Activated CD4-positive, alpha-beta T cell treated with anti-CD3 and anti-CD28 coated beads for 48 hours (primary cell): ENCODE results near the gene MPPED1.

Experiments used
- DNase-seq: peaks from one replicate; pipeline ENCODE4 v3.0.0-alpha.2; 2020

Gene MPPED1

DNA sequence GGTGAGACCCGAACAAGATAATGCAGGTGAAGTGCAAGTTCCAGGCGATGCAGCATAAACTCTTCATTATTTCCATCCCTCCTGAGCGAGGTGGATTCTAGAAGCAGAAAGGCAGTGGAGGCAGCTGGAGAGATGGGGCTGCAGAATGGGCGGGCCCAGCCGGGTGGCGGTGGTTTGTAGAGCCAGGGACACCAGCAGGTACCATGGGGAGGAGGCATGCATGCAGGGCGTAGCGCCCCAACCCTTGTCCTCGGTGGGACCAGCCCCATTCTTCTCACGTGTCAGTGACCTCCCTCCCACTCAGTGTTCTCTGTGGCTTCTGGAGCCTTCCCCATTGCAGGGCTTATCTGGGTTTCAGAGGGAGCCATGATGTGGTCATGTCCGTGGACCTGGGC, 38.0 kb downstream of the MPPED1 start:
- no peak for DNase-seq

GRCh38 chr22:43451371-43452050, 39.7 kb downstream of the MPPED1 start:
- DNase-seq, result no peak

DNA sequence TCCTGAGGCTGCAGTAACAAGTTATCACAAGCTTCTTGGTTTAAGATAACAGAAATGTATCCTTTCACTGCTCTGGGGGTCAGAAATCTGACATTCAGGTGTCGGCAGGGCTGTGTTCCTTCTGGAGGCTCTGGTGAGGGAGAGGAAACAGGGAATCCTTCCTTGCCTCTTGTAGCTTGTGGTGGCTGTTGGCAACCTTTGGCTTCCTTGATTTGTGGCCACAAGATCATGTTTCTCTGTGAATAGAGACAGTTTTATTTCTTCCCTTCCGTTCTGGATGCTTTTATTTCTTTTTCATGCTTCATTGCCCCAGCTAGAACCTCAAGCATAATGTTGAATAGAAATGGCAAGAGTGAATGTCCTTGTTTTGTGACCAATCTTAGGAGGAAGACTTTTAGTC, 44.0 kb downstream of the MPPED1 start:
- DNase-seq, result no peak

GRCh38 chr22:43457002-43457401, 45.2 kb downstream of the MPPED1 start:
- DNase-seq, result no peak

- no peak for DNase-seq
These were observed 50.9 kb downstream of the MPPED1 start for GRCh38 chr22:43462701-43463100.

- DNase-seq, result no peak
These were observed 53.0 kb downstream of the MPPED1 start for GRCh38 chr22:43464809-43465208.

- DNase-seq, result no peak
These were observed 53.6 kb downstream of the MPPED1 start for GRCh38 chr22:43465291-43466015.

- DNase-seq, result no peak
These were observed 54.9 kb downstream of the MPPED1 start for GRCh38 chr22:43466710-43467109.

- DNase-seq, result no peak
These were observed 55.6 kb downstream of the MPPED1 start for GRCh38 chr22:43467216-43467940.

GRCh38 chr22:43470253-43470652, 58.4 kb downstream of the MPPED1 start:
- no peak for DNase-seq

DNA sequence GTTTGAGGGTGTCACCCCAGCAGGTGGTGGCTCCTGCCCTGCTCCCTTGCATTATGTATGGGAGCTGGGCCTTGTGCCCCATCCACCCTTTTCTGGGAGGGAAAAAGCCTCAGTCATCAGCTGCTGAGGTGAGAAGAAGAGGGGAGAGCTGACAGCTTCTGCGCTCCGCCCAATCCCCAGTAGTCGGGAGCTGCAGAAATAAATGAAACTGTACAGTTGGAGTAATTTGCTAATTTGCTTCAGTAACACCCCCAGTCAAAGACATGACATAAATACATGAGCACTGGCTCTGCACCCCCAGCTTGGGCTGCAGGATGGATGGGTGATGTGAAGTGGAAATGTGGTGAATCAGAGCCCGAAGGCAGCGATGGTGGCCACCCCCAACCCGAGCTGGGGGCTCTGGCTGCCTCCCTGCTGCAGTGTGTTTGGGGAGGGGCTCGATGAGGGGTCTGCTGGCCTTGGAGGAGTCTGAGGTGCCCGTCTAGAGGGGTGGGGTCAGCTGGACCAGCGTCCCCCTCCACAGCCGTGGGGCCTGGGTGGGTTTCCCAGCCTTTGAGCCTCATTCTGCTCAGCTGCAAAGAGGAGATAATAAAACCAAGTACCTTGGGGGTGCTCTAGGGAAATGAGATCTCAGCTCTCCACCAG, 59.2 kb downstream of the MPPED1 start:
- DNase-seq, result no peak

DNA sequence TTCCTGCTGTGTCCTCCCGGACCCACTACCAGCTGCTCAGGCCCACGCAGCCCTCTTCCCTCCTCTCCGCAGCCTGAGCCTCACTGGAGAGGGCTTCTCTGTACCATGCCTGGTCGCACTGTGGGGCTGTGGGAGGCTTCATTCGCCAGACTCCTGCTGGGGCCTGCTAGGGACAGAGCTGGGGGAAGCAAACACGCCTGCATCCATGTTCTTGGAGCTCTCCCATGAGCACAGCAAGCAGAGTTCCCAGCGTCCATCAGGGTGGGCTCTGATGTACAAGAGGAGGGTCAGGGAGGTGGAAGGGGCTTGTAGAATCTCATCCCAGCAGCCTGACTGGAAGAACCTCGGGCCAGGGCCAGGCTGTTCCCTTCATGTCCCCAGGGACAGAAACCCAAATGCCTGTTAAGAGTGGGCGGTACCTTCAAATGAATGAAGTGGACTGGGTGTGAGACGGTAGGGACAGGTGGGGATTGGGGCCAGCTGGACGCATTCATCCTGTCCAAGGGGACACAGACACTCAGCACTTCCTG, 59.9 kb downstream of the MPPED1 start:
- no peak for DNase-seq

- DNase-seq, result no peak
These were observed 61.2 kb downstream of the MPPED1 start for GRCh38 chr22:43473031-43473430.

DNA sequence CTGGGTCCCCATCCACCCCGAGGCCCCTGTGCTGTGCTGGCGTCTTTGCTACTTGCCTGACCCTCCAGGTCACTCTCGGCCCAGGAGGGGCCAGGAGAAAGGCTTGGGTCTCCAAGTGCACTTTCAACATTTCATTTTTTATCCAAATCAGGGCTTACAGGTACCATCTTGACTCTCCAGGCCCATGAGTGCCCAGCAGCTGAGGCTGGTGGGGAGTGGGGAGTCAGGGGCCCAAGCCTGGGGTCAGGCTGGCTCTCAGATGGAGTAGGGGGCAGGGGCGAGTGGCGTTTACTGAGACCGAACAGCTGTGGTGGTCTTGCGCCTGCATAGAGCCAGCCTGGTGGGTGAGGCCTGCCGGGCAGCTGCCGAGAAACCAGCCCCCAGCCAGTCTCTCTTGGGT, 61.6 kb downstream of the MPPED1 start:
- no peak for DNase-seq

DNA sequence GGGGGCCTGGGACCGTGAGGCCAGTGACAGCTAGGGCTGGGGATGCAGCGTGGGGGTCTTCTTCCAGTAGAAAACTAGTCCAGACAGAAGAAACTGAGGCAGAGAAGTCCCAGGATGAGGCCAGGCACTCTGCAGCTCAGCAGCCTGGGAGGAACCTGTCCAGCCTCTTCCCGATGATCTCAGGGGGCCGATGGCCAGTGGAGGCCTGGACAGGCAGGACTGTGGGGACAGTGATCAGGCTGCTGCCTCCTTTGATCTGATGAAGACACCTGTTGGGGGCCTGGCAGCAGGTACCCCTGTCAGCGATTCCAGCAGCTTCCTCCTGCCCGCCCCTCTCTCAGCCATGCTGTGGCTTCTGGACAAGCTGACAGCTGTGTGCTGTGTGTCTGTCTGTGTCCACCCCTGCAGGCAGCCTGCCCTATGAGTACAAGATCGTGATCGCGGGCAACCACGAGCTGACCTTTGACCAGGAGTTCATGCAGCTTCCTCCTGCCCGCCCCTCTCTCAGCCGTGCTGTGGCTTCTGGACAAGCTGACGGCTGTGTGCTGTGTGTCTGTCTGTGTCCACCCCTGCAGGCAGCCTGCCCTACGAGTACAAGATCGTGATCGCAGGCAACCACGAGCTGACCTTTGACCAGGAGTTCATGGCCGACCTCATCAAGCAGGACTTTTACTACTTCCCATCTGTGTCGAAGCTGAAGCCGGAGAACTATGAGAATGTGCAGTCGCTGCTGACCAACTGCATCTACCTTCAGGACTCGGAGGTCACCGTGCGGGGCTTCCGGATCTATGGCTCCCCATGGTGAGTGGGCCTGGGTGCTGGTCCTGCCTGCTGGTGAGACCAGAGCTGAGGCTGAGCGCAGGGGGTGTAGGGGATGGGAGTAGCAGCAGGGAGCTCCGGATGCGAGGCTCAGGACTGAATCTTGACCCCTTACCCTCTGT, 62.6 kb downstream of the MPPED1 start:
- DNase-seq, result no peak

DNA sequence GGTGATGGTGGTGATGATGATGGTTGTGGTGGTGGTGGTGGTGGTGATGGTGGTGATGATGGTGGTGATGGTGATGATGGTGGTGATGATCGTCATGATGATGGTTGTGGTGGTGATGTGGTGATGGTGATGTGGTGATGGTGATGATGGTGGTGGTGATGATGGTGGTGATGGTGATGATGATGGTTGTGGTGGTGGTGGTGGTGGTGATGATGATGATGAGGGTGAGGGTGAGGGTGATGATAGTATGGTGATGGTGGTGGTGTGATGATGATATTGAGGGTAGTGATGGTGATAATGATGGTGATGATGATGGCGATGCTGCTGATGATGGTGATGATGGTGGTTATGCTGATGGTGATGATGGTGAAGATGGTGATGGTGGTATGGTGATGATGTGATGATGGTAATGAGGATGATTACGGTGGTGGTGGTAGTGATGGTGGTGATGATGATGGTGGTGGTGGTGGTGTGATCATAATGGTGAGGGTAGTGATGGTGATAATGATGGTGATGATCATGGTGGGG, 63.8 kb downstream of the MPPED1 start:
- DNase-seq, result no peak

DNA sequence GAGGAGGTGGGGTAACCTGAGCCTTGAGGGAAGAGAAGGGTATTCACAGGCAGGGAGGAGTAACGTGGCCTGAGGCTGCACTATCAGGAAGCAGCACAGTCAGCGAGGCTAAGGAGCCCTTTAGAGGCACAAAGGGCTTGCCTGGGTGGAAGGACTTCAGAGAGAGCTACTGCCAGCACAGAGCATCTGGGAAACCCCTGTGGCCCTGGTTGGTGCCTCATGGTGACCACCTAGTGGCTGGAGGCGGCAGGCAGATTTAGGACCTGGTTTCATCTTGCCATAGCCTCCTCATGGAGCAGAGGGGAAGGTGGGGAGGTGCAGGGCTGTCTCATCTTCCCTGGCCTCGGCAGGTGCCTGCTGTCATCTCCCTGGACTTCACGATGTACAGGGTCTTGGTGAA, 64.5 kb downstream of the MPPED1 start:
- DNase-seq, result no peak

- no peak for DNase-seq
These were observed 65.2 kb downstream of the MPPED1 start for GRCh38 chr22:43476751-43477725.

GRCh38 chr22:43477966-43478365, 66.2 kb downstream of the MPPED1 start:
- no peak for DNase-seq

DNA sequence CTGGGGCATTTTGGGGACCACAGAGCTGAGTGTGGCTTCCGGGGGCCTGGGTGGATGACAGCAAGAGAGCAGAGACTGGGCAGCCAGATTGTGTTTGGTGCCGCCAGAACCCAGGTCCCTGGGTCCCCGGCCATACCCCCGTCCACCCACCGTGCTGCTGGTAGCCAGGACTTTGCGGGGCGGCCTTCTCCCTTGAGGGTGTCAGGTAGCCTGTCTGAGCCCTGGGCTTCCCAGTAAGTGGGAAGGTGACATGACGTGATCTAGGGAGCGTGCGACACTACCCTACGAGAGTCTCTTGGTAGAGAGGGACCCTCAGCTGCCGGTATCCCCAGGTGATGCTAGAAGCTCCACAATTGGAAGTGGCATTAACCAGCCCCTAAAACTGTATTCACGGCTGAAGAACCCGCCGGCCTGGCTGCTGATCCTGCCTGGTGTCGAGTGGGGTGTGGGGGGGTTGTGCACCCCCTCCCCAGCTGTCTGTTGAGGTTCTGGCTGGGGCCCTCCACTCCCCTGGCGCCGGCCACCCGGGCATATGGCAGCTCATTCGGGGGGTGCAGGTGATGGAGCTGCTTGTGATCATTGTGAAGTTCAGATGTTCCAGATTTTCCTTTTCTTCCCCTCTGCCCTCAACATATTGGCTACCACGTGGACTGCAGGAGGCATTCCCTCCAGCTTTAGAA, 66.9 kb downstream of the MPPED1 start:
- no peak for DNase-seq
